ENCODE data around the gene ATP10A. TPM values are rescaled to one million over a fixed set of nuclear protein-coding genes. Genes with fewer than 3 reads are reported as not detected.

ATP10A gene
- total RNA-seq, 1 experiment from 2014 or later: 3.9 TPM

DNA sequence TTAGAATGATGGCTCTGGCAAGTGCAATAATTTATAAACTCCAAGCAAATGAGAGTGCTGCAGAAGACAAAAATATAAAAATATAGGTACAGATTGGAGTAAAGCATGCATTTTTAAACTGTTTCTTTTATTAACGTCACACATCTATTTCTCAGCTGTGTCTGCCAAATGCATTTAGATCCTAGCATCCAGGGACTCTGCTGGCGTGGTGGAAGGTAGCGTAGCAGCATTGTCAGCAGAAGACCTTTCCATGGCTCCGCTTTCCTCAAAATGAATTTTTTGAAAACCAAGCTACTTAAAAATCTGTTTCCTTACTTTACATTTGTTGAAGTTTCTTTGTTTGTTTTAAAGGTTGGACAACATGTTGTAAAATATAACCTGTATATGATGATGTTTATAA, 16.3 kb upstream of the ATP10A start:
- Histone ChIP-seq H3K9me3 (ENCODE audit: control insufficient read depth, low read depth, low read length) (no peaks in the 10 kb centered on the region), H2AFZ (ENCODE audit: low read length) (no peak overlapping the region), H3K27me3 (ENCODE audit: insufficient read depth, low read length) (no peaks in the 10 kb centered on the region), H2BK20ac (ENCODE audit: low read depth, low read length, poor library complexity, severe bottlenecking) (no peak overlapping the region), H3K23ac (ENCODE audit: insufficient read length, low read depth, low read length) (no peak overlapping the region), H3T11ph (ENCODE audit: low read length) (no peak overlapping the region), H2BK5ac (ENCODE audit: insufficient read length, low read length) (no peak overlapping the region), H3K27ac (ENCODE audit: insufficient read length, low read depth, low read length) (no peak overlapping the region), H4K91ac (ENCODE audit: insufficient read length, low read depth, low read length) (no peak overlapping the region), H2BK120ac (ENCODE audit: low read depth, low read length, poor library complexity, severe bottlenecking) (no peak overlapping the region), H3K23me2 (ENCODE audit: insufficient read length, low read depth, low read length, poor library complexity, severe bottlenecking) (no peaks in the 10 kb centered on the region), H4K5ac (ENCODE audit: insufficient read length, low read depth, low read length) (no peak overlapping the region), H3K9ac (ENCODE audit: extremely low read depth, insufficient read length, low read length) (no peak overlapping the region), H3K56ac (ENCODE audit: insufficient read length, low read depth, low read length) (no peak overlapping the region), H3K18ac (ENCODE audit: insufficient read length, low read depth, low read length) (no peak overlapping the region), H3K79me1 (ENCODE audit: insufficient read depth, low read depth, low read length, poor library complexity, severe bottlenecking) (no peaks in the 10 kb centered on the region), H4K8ac (replicated peaks; ENCODE audit: insufficient read length, low read depth, low read length) (no peak overlapping the region), H3K4me2 (ENCODE audit: insufficient read depth, insufficient read length, low read length) (no peak overlapping the region), H3K4me1 (ENCODE audit: insufficient read depth, low read length) (no peaks in the 10 kb centered on the region), H2BK15ac (ENCODE audit: low read depth, low read length) (no peak overlapping the region), H2AK5ac (ENCODE audit: insufficient read length, low read length) (no peak overlapping the region), H3K79me2 (ENCODE audit: insufficient read depth, low read length) (no peaks in the 10 kb centered on the region), H2BK12ac (ENCODE audit: insufficient read length, low read depth, low read length) (no peak overlapping the region), H4K20me1 (ENCODE audit: control insufficient read depth, insufficient read depth, insufficient read length) (no peaks in the 10 kb centered on the region), H3K14ac (ENCODE audit: insufficient read depth, low read length) (no peak overlapping the region), H3K4ac (ENCODE audit: low read depth, low read length) (no peak overlapping the region)
- no peak for DNase-seq
- Mint-ChIP-seq H3K4me1 (no peaks in the 10 kb centered on the region), H3K36me3 (ENCODE audit: insufficient read depth in 1 of 3, low read depth in 3 of 3) (peaks cover 0 to 14% (median 0%) of the 10 kb centered on the region in 3 experiments; a peak in 2 of 7 replicates), H3K27ac (no peak overlapping the region), H3K4me3 (no peak overlapping the region), H3K27me3 (ENCODE audit: low read depth) (peaks cover under 1% of the 10 kb centered on the region), H3K9me3 (peaks cover 7 to 15% of the 10 kb centered on the region in 2 experiments; a peak in 4 of 5 replicates)
- WGBS (ENCODE audit: extremely low coverage, insufficient read length, low lambda C conversion rate): no CpG with 5 or more reads among the region's 4 CpGs
- no peak for TF ChIP-seq CTCF (conservative IDR thresholded peaks at IDR 0.05)
